DMS 273 treated with DMSO at 0.1 percent for 48 hours (cell line): ENCODE data around the gene LCN15.
A peak's percentile ranks its signal among the peaks of the same experiment; 100 is the strongest.

ENCODE experiments used
- DNase-seq: peaks from one replicate; lab custom pipeline; 2025; lab: John Stamatoyannopoulos, UW

Gene LCN15

DNA sequence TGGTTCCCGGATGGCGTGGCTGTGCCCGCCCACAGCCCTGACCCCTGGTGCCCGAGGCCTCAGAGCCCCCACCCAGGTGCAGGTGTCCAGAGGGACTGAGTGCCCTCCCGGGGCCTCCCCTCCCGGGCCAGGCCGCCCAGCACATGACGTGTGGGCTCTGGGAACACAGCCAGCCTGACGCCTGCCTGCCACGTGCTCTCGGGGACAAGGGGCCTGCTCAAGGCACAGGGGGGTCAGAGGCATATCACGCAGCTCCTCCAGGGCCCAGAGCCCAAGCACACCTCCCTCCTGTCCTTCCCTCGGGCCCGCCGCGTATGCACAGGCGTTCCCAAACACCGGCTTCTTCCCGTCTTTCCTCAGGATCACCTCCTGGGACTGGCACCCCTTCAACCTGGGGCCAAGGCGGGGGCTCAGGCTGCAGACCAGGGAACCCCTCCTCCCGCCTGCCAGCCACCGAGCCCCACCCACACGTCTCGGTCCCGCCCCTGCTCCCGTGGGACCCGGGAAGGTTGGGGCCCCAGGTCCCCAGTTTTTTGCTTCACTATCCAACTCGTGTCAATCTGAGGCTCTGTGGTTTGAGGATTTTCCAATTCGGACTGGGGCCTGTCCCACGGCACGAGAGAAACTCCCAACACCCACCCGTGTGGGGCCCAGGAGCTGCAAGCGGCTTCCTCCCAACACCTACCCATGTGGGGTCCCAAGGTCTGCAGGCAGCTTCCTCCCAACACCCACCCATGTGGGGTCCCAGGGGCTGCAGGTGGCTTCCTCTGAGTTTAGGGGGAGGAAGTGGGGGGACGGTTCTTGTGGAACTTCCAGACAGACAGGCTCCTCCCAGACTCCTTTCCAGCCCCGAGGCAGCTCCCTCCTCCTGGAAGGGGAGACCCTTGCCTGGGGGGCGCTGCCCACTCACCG, 23.1 kb downstream of the LCN15 start:
- DNase-seq, result no peak

DNA sequence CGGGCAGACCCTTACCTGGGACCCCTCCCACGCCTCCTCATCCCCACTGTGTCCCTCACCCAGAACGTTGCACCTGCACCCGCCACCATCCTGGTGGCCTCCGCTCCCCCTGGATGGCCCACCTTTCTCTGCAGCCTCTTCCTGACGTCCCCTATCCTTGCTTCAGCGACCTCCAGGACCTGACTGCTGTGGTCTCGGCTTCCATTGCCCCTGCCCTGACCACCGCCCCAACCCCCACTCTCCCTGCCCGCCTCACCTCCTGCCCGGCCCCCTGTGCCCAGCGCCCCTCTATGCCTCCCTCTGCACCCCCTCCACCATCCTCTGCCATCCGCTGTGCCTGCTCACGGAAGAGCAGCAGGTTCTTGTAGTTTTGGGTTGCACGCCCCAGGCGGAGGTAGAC, 23.8 kb downstream of the LCN15 start:
- DNase-seq, result no peak

DNA sequence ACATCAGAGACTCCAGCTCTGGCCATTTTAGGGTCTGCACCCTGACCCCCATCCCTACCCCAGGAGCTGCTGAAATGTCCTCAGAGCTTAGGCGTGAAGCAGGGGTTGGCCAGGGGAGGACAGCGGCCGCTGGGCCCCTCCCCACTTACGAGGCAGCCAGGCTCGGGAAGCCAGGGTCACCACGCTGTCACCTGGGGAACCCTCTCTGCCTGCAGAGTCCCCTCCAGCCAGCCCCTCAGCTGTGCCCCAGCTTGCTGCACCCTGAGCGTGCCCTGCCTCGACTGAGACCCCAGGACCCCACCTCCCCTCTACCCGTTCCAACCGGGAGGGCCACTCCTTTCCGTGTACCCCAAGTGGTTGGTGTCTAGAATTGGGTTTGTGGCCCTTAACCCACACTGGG, 24.2 kb downstream of the LCN15 start:
- no peak for DNase-seq

DNA sequence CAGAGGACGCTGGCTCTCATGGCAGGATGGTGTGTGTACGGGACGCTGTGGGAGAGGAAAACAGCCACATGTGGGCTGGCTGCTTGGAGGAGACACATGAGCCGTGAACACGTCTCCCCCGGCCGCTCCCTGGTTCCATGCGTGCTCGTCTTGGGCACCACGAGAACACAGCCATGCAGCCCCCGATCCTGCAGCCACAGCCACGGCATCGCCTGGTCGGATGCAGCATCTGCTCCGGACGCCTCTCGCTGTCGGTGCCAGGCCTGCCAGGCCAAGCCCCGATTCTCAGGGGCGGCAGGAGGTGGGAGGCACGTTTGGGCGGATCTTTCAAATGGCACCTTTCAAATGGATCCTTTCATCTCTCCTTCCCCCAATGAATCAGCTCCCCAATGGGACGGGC, 24.8 kb downstream of the LCN15 start:
- no peak for DNase-seq

DNA sequence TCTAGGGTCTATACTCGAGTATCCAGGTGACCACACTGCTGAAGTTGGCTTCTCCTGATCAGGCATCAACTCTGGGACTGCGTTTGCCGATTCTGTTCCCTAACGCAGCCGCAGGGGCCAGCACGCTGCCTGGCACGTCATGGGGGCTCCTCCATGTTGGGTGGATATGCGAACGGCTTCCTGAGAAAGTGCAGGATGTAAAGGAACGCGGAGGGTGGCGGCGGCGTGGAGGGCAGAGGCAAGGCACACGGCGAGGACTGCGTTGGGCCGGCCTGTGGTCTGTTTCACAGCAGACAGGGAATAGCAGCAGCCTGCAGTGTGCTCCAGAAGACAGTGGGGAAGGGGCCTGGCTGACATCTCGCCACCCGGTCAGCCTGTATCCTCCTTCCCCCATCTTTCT, 25.4 kb downstream of the LCN15 start:
- DNase-seq, result no peak

DNA sequence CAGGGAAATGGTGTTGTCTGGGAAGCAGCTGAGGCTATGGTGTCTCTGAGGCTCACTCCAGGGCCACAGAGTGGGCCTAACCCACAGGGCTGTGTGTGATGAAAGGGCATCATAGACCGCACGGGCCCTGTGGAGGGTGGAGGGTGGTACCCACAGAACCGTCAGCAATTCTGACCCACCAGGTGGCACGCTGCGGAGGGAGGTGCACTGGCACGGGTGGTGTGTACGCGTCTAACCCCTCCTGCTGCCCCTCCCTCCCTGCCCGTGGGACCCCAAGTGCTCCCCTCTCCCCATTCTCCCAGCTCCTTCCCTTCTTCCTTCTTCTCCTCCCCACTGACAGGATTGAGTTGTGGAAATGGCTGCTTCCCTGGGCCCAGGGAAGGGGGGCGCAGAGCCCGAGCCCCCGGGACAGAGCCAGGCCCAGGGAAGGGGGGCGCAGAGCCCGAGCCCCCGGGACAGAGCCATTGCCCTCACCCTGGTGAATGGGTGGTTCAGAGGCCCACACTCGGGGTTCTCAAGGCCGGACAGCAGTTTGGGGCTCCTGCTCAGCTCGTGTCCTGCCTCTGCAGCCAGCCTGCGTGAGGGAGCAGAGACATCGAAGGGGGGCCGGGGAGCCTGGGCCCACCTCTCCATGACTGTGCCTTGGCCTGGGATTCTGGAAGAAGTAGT, 28.4 kb downstream of the LCN15 start:
- no peak for DNase-seq

DNA sequence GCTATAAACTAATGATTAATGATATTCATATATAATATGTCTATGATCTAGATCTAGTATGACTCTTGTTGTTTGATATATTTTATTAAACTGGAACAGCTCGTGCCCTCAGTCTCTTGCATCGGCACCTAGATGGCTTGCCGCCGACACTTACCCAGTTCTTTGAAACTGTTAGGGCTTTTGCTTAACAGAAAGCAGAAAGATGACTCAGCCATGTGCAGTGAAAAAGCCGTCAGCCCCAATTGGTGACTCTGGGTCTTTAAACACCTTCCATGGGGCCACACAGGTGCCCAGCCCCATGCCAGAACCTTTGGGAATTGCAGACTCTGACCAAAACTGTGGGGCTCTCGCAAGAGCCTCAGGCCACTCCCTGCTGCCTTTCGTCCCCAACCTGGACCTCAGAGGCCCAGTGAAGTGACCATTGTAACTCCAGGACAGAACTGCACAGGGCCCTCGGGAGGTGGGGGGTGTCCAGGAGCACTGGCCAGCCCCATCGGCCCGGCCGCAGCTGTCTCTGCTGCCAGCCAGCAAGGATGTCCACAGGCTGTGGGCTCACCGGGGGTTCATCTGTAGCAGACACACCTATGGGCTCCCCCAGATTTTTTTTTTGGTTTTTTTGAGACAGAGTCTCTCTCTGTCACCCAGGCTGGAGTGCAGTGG, 29.4 kb downstream of the LCN15 start:
- DNase-seq, result no peak

DNA sequence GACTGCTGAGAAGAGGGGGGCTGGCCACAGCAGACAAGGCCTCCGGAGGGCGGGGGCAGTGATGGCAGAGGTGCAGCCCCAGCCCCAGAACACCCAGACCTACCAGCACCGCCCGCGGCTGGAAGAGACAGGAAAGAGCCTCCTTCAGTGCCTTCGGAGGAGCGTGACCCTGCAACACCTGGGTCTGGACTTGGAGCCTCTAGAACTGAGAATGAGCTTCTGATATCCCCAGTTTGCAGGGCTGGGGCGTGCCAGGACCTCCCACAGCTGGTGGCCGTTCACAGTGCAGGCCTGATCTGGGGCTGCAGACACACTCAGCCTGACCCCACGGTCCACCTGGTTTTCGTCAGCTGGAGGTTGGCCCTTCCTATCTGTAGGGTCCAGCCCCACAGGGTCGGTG, 30.7 kb downstream of the LCN15 start:
- no peak for DNase-seq

DNA sequence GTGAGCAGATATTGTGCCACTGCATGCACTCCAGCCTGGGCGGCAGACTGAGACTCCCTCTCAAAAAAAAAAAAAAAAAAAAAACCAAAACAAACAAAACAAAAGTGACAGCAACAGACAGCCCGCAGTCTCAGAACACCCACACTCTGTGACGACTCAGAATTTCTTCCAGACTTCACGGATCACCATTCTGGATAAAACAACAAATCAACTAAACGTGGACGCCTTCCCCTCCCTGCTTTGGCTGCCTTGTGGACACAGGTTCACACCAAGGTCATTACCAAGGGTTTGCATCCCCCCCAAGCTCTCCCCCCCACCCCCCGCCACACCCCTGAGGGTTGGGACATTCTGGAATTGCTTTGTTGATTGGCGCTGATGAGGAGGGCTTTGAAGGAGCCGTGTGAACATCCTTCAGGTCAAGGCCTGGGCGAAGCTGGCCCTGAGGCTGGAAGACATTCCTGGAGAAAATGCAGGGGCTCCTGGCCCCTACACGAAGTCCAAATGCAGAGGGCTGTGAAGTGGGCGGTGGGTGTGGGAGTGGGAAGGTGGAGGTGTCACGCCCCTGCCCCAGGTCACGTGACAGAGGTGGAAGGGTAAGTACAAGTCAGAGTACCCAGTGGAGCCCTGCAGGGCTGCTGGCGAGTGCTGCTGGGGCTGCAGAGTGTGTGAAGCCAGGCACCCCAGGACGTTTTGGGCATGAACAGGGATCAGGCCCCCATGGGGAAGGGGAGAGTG, 31.7 kb downstream of the LCN15 start:
- no peak for DNase-seq

DNA sequence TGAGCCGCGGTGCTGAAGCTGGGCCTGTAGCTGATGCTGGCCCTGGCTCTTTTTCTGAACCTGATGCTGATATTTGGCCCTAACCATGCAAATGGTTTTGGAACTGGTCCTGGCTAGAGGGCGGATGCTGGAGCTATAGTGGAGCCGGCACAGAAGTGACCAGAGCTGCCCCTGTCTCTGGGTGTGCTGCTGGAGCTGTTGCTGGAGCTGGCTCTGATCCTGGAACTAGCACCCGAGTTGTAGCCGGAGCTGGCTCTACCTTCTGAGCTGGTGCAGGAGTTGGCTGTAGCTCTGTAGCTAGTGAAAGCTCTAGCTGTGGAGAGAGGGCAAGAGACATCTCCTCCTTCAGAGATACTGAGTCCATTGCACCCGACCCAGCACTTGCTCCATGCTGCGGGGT, 34.4 kb downstream of the LCN15 start:
- DNase-seq, result no peak

DNA sequence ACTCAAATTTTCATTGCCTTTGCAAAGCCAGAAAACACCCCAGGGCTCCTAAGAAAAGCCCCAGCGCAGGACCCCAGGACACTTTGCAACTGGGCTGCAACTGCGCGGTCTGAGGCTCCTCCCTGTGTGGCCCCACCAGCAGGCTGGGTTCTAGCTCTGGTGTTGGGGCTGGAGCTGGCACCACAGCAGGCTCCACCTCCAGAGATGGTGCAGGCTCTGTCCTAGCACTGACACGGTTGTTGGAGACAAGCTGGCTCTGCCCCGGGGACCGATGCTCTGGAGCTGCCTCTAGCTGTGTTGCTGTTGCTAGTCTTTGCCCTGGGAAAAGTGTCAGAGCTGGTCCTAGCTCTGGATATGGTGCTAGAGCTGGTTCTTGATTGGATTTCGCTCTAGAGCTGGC, 35.2 kb downstream of the LCN15 start:
- DNase-seq, result no peak

DNA sequence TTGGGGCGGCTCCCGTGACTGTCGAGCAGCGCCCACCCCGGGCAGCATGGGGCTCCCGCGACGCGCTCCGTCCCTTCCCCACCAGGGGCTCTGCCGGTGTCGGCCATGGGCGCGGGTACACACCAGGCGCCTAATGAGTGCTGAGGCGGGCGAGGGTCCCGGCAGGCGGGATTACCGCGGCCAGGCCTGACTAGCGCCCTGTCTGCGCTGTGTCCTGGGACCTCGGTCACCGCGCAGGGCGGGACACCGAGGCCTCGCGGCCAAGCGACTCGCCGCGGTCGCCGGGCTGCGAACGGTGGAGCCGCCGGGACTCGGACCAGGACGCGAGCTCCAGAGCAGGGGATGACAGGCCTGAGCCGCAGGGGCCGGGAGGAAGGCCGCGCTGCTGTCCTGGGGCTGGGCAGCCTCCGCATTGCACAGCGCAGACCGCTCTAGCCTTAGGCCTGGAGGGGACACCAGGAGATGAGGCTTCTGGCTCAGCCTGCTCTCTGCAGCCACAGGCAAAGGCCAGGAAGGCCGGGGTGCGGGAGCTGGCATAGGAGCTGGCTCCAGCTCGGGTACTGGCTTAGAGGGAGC, 35.7 kb downstream of the LCN15 start:
- DNase-seq, result no peak

DNA sequence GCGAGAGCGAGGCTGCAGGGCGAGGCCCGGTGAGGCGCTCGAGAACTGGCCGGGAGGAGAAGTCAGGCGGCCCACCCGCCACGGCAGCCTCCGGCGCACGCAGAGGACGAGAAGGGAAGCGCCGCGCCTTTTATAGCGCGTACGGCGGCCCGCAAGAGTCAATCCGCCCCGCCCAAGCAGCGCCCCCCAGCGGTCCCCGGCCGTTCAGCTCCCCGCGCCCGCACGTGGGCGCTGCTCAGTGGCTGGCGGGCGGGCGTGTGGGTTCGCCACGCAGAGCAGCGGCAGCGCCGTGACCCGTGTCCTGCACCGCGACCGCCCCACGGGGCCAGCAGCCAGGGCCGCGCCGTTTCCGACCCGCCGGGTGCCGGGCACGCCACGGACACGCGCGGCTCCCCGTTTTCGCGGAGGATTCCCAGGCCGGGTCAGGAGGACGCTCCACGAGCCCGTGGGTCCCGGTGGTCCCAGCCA, 36.2 kb downstream of the LCN15 start:
- DNase-seq, result peak; percentile 31

DNA sequence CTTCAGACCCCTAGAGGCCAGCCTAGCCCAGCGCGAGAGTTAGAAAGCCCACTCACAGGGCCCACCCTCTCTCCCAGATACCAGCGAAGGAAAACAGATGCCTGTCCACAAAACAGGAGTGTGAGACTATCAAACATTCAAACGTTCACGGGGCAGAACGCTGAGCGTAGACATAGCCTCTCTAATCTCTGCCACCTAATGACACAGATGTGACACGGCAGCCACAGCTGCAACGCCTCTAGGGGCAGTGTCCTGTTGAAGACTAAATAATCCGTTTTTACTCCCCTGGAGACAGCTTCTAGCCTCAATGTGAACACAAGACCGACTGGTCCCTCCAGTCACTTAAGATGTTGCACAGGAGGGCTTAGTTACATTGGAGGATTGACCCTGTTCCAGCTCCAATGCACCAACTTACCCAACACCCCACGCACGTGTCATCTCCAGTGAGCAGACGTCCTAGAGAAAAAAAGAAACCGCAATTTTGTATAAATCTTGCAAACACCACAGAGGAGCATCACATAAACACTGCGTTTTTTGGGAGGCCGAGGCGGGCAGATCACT, 37.6 kb downstream of the LCN15 start:
- no peak for DNase-seq

DNA sequence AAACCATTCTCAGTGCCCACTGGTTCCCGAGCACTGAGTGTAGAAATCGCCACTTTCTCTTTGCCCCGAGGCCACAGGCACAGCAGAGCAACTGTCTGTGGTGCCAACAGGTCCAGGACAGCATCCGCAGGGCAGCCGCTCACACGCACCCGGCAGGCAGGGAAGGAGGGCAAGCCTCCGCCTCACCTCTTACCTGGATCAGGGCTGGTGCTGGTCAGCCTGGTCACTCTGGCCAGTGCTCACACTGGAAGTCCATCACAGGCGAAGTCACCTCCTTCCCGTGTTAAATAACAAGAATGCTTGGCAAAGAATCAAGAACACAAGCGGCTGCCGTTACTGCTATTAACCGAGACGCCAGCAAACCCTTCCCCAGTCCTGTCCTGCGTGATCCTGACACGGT, 38.2 kb downstream of the LCN15 start:
- no peak for DNase-seq

DNA sequence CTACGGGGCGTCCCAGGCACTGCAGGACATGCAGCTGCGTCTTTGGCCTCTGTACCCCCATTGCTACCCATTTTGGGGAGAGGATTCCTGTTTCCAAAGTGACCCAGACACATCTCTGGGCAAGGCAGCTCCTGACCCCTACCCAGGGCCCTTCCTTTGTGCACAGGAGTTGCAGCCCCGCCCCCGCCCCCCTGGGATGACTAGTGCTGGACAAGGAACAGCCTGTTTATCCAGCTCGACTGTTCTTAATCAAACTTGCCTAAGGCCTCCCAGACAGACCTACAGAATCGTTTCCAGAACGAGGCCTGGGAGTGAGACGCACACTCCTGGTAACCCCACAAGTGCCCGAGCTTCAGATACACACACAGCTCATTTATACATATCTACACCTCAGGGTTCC, 38.7 kb downstream of the LCN15 start:
- no peak for DNase-seq

DNA sequence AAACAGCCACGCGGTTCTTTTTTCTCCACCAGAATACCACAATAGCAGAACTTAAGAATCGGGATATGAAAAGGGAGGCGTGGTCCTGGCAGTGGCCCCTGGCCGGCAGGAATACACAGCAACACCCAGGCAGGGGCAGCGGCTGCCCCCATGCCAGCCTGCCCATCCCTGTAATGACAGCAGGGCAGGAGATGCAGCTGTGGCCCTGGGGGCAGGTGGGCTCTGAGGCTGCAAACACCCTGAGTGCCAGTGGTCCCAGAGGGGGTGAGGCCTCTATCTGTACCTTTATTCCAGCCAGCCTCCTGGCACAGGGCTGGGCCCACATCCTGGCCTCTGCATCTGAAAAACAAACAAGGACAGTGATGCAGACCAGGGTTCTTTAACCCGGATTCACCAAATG, 39.5 kb downstream of the LCN15 start:
- no peak for DNase-seq

DNA sequence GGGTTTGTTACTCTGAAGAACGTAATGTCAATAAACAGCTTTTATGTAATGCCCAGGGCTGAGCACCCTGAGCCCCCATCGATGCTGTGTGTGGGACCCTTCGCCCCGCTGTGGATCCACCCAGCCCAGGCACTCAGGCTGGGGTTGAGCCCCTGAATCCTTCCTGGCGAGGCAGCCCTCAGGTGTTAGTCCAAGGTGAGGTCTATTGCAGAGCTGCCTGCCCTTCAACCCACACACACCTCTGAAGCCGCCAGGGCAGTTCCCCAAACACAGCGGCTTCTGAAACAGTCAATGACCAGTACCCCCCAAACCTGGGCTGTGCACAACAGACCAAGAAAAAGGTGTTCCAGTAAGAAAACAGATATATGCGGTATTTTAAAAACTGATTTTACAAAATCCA, 40.3 kb downstream of the LCN15 start:
- no peak for DNase-seq

DNA sequence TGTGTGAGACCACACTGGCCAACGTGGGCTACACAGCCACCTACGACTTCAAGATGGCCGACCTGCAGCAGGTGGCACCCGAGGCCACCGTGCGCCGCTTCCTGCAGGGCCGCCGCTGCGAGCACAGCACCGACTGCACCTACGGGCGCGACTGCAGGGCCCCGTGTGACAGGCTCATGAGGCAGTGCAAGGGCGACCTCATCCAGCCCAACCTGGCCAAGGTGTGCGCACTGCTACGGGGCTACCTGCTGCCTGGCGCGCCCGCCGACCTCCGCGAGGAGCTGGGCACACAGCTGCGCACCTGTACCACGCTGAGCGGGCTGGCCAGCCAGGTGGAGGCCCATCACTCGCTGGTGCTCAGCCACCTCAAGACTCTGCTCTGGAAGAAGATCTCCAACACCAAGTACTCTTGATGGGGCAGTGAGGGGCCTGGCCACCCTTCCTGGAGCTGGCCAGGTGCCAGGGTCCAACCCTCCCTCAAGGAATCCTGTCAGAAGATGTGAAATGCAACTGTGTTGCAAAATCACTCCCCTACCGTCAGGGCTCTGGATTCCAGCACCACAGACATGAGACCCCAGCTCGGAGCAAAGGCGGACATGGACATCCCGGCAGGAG, 40.8 kb downstream of the LCN15 start:
- no peak for DNase-seq

DNA sequence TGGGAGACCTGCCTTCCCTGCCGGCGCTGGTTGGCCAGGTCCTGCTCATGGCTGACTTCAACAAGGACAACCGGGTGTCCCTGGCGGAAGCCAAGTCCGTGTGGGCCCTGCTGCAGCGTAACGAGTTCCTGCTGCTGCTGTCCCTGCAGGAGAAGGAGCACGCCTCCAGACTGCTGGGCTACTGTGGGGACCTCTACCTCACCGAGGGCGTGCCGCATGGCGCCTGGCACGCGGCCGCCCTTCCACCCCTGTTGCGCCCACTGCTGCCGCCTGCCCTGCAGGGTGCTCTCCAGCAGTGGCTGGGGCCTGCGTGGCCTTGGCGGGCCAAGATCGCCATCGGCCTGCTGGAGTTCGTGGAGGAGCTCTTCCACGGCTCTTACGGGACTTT, 41.4 kb downstream of the LCN15 start:
- no peak for DNase-seq
